Nephron (organoid): ENCODE data around the gene PHLPP1.

Source experiments
- H3K27ac Mint-ChIP-seq, 3 experiments: 2 replicates each; pipeline ENCODE4 v1.8.0; 2020; ENCODE audit warnings: mixed read lengths in 3 of 3, mild to moderate bottlenecking in 2 of 3, moderate library complexity in 1 of 3
- H3K27me3 Mint-ChIP-seq: 2 replicates; pipeline ENCODE4 v1.8.0; 2021; ENCODE audit warnings: low read depth, mild to moderate bottlenecking, moderate library complexity, mixed read lengths
- H3K36me3 Mint-ChIP-seq: 2 replicates; pipeline ENCODE4 v1.8.0; 2020; ENCODE audit warnings: low read depth, mixed read lengths
- H3K4me1 Mint-ChIP-seq: 2 replicates; pipeline ENCODE4 v1.8.0; 2020; ENCODE audit warnings: mixed read lengths
- H3K4me3 Mint-ChIP-seq, 3 experiments: 2 replicates each; pipeline ENCODE4 v1.8.0; 2020; ENCODE audit warnings: mild to moderate bottlenecking in 3 of 3, mixed read lengths in 3 of 3, moderate library complexity in 2 of 3
- H3K9me3 Mint-ChIP-seq: 2 replicates; pipeline ENCODE4 v1.8.0; 2020; ENCODE audit warnings: mixed read lengths
- CTCF ChIP-seq, 3 experiments: fragments of 200-600 bp; sonication (generic); IDR thresholded peaks; one replicate each; pipeline ENCODE4 v1.5.0; 2021; ENCODE audit warnings: antibody characterized with exemption in 3 of 3; ENCODE audit not compliant: unreplicated experiment in 3 of 3

The PHLPP1 gene

GRCh38 chr18:62975785-62976184 lies 260.4 kb downstream of the PHLPP1 start:
- no peaks in the 10 kb centered on the region for H3K27me3 Mint-ChIP-seq
- H3K36me3 Mint-ChIP-seq, result peaks cover 43% of the 10 kb centered on the region
- no peak overlapping the region for H3K27ac Mint-ChIP-seq
- TF ChIP-seq CTCF (IDR thresholded peaks at IDR 0.05; ENCODE audit: unreplicated experiment in 3 of 3), result no peak
- H3K4me3 Mint-ChIP-seq, result no peak overlapping the region
- H3K9me3 Mint-ChIP-seq, result no peaks in the 10 kb centered on the region
- peaks cover 7% of the 10 kb centered on the region for H3K4me1 Mint-ChIP-seq

- no peak overlapping the region for H3K4me3 Mint-ChIP-seq
- H3K4me1 Mint-ChIP-seq, result peaks cover 7% of the 10 kb centered on the region
- no peak overlapping the region for H3K27ac Mint-ChIP-seq
- no peaks in the 10 kb centered on the region for H3K27me3 Mint-ChIP-seq
- peaks cover 39% of the 10 kb centered on the region for H3K36me3 Mint-ChIP-seq
- no peak for TF ChIP-seq CTCF (IDR thresholded peaks at IDR 0.05; ENCODE audit: unreplicated experiment in 3 of 3)
- H3K9me3 Mint-ChIP-seq, result no peaks in the 10 kb centered on the region
These were observed 260.9 kb downstream of the PHLPP1 start for GRCh38 chr18:62976227-62976626.

DNA sequence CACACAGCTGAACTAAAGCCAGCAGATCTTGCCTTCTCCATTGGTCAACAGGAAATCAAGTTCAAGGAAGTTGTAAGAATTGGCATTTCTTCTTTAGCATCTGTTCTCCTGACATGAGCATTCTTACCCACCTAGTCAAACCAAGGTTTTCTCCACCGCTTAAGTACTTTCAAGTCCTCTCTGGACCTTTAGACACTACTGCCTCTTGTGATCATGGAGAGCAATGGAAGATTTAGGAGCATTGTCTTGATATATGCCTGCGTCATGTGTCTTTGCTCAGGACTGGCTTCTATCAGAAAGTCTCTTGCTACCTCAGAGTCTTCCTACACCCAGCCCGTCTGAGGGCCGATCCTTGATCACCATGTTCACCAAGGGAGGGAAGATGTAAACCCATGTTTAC lies 262.2 kb downstream of the PHLPP1 start:
- peaks cover 7% of the 10 kb centered on the region for H3K4me1 Mint-ChIP-seq
- no peaks in the 10 kb centered on the region for H3K27me3 Mint-ChIP-seq
- H3K36me3 Mint-ChIP-seq, result peaks cover 29% of the 10 kb centered on the region
- no peaks in the 10 kb centered on the region for H3K9me3 Mint-ChIP-seq
- H3K27ac Mint-ChIP-seq, result no peak overlapping the region
- no peak overlapping the region for H3K4me3 Mint-ChIP-seq
- TF ChIP-seq CTCF (IDR thresholded peaks at IDR 0.05; ENCODE audit: unreplicated experiment in 3 of 3), result no peak

DNA sequence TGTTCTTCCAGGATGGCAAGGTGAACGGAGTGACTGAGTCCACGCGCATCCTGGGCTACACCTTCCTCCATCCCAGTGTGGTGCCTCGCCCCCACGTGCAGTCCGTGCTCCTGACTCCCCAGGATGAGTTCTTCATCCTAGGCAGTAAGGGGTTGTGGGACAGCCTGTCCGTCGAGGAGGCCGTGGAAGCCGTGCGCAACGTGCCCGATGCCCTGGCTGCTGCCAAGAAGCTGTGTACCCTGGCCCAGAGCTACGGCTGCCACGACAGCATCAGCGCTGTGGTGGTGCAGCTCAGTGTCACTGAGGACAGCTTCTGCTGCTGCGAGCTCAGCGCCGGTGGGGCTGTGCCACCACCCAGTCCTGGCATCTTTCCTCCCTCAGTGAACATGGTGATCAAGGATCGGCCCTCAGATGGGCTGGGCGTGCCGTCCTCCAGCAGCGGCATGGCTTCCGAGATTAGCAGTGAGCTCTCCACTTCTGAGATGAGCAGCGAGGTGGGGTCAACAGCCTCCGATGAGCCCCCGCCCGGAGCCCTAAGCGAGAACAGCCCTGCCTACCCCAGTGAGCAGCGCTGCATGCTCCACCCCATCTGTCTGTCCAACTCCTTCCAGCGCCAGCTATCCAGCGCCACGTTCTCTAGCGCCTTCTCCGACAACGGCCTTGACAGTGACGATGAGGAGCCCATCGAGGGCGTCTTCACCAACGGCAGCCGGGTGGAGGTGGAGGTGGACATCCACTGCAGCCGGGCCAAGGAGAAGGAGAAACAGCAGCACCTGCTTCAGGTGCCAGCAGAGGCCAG lies 263.1 kb downstream of the PHLPP1 start:
- Mint-ChIP-seq H3K4me3 (no peak overlapping the region), H3K9me3 (no peaks in the 10 kb centered on the region), H3K27me3 (no peaks in the 10 kb centered on the region), H3K27ac (no peak overlapping the region), H3K4me1 (peaks cover 7% of the 10 kb centered on the region), H3K36me3 (peaks cover 26% of the 10 kb centered on the region)
- no peak for TF ChIP-seq CTCF (IDR thresholded peaks at IDR 0.05; ENCODE audit: unreplicated experiment in 3 of 3)

- H3K4me3 Mint-ChIP-seq, result no peak overlapping the region
These were observed 263.8 kb downstream of the PHLPP1 start for GRCh38 chr18:62979176-62979575.

More at GRCh38 chr18:62979176-62979575, 263.8 kb downstream of the PHLPP1 start:
- TF ChIP-seq CTCF (IDR thresholded peaks at IDR 0.05; ENCODE audit: unreplicated experiment in 3 of 3), result no peak
- peaks cover 26% of the 10 kb centered on the region for H3K36me3 Mint-ChIP-seq
- no peaks in the 10 kb centered on the region for H3K27me3 Mint-ChIP-seq
- H3K4me1 Mint-ChIP-seq, result peaks cover 7% of the 10 kb centered on the region
- no peak overlapping the region for H3K27ac Mint-ChIP-seq
- H3K9me3 Mint-ChIP-seq, result no peaks in the 10 kb centered on the region
